Colon (tissue), 2 donors: ENCODE measurements around the gene SBF2.
A peak's percentile ranks its signal among the peaks of the same experiment; 100 is the strongest.

Source experiments
- FAIRE-seq: peaks from 2 replicates; lab custom pipeline; 2012; peaks lifted over from hg19 to GRCh38; lab: Jason Lieb, UNC
- donor health status: control.
- donor health status: control.

Gene SBF2

DNA sequence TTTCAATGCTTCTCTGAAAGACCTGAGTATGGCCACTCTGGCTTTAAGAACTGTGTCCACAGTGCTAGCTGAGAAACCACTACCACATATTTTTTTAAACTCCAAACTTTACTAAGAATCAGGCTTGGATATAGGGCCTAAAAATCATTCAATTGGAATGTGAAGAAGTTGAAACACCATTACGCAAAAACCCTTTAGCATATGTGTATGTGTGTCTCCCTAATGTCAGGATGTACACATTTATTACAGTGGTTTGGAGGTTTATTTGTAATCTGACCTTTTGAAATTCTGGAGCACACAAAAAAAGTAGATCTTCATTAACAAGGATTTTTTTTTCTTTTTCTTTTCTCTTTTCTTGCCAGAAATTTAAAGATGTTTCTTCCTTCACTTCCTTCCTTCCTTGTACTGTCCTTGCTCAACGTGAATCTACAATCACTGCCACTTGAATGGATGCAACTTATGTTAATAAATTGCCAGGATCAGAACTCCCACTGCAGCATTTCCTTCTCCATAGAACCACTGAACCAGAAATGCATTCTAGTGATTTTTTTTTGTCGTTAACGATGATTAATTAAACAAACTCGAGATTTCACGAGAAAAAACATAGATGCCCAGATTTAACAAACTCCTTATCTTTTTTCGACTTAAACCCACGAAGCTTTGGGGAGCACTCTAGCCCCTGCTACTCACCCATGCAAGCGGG, 7.8 kb upstream of the SBF2 start:
- no peak for FAIRE-seq

GRCh38 chr11:10298342-10298741, 4.3 kb upstream of the SBF2 start:
- FAIRE-seq: no peak

GRCh38 chr11:10295064-10295901, 1.3 kb upstream of the SBF2 start:
- peak; percentile 10 for FAIRE-seq

DNA sequence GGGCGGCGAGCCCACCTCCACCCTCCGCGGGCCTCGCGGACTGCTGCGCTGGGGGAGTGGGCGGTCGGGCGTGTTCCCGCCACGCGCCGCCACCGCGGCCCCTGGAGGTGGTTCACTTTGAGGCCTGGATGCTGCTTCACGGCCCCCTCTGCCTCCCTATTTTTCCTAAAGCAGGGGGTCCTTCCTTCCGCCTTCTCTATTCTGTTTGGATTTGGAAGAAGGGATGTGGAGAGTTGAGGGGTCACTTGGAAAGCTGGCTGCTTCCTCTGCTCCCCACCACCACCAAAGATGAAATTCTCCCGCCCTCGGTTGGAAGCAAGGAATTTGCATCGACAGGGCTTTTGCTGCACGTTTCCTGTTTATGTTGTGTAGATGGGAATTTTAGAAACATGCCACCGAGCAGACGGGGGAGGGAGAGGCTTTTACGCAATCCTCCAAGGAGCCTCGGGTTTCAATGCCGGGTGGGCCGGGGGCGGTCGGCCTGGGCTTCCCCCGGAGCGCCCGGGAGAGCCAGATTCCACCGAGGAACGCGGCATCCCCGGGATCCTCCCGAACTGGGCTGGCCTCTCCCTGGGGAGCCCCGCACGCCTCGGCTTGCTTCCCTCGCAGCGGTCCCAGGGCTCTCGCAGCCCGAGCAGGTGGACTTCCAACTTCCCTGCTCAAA, 403 bp upstream of the SBF2 start:
- no peak for FAIRE-seq

- no peak for FAIRE-seq
Observed at GRCh38 chr11:10291801-10292638, 2.0 kb downstream of the SBF2 start.

GRCh38 chr11:10289765-10290380, 4.1 kb downstream of the SBF2 start:
- no peak for FAIRE-seq

DNA sequence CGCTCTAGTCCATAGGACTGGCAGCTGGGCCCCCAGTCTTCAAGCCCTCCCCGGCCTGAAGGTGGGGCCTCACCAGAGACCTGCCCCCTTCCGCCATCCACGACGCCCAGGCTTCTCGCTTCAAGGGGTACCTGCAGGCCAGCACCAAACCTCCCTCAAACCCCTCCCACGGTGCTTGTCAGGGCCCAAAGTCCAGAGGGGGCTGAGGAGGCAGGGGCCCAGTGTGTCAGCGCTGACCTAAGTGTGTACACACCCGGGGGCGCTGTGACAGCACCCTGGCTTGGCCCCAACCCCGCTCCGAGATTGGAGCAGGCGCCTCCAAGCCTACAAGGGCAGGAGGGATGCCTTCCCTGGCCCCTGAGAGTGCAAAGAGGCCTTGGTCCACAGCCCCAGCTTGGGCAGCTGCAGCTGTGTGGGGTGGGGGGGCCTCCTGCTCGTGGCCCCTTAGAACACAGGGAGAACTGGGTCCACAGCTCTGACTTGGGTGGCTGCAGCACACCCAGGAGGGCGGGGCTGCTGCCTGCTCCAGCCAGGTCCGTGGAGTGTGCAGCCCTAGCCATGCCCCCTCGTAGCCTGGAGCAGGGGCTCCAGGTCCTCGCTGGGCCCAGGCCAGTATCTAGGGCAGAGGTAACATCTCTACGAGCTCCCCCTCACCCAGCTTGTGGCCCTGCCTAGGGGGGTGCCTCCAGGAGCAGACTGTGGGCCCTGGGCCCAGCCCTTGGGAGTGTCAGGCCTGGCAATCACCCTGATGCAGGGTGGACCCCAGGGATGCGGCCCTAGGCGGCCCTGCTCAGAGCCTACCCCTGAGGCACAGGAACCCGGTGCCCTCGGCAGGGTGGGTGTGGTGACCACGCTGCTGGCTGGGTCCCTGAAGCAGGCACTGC, 4.9 kb downstream of the SBF2 start:
- no peak for FAIRE-seq

GRCh38 chr11:10287766-10288715, 6.0 kb downstream of the SBF2 start:
- FAIRE-seq: no peak

DNA sequence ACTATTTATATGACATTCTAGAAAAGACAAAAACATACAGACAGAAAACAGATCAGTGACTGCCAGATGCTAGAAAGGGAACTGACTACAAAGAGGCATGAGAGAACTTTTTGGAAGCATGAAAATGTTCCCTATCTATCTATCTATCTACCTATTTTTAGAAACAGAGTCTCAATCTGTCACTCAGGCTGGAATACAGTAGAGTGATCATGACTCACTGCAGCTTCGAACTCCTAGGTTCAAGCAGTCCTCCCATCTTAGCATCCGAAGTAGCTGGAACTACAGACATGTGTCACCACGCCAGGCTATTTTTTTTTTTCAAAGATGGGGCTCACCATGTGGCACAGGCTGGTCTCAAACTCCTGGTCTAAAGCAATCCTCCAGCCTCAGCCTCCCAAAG, 6.9 kb downstream of the SBF2 start:
- FAIRE-seq: no peak

DNA sequence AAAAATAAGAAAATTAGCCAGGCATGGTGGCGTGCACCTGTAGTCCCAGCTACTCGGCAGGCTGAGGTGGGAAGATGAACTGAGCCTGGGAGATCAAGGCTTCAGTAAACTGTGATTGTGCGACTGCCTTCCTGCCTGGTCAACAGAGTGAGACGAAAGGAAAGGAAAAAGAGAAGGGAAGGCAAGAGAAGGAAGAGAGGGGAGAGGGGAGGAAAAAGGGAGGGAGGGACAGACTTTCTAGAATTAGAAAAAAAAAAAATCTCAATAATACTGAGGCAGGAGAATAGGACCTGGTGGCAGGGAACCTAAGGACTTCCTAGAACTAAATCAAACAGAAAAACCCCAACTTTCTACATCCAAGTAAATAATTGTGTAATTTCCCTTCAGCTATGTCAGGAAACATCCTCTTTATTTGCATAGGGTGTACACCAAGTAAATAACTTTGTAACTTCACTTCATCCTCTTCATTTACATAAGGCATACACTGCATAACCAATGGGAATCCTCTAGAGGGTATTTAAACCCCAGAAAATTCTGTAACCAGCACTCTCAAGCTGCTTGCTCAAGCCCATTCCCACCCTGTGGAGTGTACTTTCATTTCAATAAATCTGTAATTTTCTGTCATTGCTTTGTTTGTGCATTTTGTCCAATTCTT, 8.7 kb downstream of the SBF2 start:
- no peak for FAIRE-seq

- FAIRE-seq: no peak
Observed at GRCh38 chr11:10283991-10284390, 10.0 kb downstream of the SBF2 start.

- no peak for FAIRE-seq
Observed at GRCh38 chr11:10282117-10282516, 11.9 kb downstream of the SBF2 start.

- FAIRE-seq: no peak
Observed at GRCh38 chr11:10275714-10276113, 18.3 kb downstream of the SBF2 start.

DNA sequence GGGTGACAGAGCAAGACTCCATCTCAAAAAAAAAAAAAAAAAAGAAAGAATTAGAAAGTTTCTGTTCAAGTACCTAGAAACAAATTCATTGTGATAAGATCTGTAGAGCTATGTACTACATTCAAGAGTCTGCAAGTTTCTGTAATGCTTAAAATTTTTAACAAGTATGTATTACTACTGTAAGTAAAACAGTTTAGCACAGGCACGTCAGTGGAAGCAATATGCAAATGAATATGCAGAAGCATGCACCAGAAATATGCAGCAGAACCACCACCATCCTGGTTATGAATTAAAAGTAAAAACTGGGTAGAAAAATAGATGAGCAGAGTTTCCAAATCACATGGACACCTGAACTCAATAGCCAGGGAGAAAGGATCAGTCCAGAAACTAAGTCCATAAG, 19.3 kb downstream of the SBF2 start:
- FAIRE-seq: no peak

GRCh38 chr11:10273738-10274137, 20.3 kb downstream of the SBF2 start:
- no peak for FAIRE-seq

DNA sequence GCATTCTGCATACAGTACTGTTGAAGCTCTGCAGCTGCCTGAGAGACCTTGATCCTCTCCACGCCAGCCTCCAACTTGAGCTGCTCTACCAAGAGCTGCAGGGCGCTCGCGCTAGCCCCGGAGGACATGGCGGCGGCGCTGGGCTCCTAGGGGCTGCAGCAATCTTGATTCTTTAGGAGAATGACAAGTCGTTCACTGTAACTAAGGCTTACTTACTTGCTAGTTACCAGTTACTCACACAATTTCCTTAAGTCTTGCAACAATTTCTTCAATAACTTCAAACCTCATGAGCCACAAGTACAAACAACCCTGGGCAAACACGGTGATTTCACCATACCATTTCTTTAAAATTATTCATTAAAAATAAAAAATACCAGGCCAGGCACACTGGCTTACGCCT, 21.9 kb downstream of the SBF2 start:
- no peak for FAIRE-seq

DNA sequence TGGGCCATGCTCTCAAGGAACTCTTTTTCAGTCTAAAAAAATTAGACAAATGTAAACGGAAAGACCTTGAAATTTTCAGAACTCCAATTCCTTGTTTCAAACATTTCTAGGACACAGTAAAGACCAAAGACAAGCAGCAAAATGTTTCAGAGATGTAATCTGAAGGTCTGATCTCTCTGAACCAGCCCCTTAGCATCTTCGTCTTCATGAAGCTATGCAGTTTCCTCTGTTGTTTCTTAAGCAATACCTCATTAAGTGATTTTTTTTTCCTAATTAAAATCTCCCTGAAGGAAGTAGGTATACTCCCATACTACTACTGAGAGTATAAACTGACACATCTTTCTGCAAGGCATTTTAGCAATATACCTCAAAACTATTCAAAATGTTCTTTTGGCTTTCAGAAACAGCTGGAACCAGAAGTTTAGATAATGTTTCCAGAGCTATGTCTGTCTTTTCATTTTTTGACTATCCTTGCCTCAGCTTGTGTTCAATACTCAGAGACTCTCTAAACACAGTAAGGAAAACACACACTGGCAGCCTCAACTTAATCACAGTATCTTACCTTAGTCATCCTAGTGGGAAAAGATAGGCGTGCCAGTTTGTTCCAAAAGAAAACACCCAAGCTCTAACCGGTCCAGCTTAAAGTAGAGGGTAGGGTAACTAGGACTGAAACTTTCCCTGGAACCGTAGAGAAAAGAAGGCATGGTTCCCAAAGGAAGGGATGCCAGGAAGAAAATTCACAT, 25.1 kb downstream of the SBF2 start:
- no peak for FAIRE-seq

DNA sequence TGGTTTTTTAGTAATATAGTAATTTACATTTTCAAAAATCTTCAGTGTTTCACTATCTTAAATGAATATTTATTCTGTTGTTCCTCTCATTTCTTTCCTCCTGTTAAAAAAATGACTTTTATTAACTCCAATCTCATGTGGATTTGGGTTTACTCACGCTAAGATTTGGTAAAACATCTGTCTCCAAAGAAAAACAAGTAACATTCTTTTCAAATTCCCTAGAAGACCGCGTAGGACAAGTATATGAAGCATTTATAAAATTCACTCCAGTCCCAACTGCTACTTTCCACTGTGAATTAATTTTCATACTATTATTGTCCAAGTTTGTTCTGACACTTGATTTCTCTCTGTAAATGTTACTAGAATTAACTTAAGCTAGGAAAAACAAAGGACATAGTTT, 26.2 kb downstream of the SBF2 start:
- FAIRE-seq: no peak
